Stimulated activated naive CD4-positive, alpha-beta T cell (primary cell): ENCODE data around the gene CCDC88C.
A peak's percentile ranks its signal among the peaks of the same experiment; 100 is the strongest.

Experiments used
- DNase-seq, 6 experiments: peaks; one replicate each; lab custom pipeline; 2025; lab: John Stamatoyannopoulos, UW

CCDC88C gene

GRCh38 chr14:91307652-91308051 lies 110.0 kb downstream of the CCDC88C start:
- no peak for DNase-seq

GRCh38 chr14:91307046-91307445 lies 110.6 kb downstream of the CCDC88C start:
- no peak for DNase-seq

- DNase-seq = no peak
These were observed 111.1 kb downstream of the CCDC88C start for GRCh38 chr14:91306547-91306946.

- DNase-seq = no peak
These were observed 111.8 kb downstream of the CCDC88C start for GRCh38 chr14:91305650-91306431.

GRCh38 chr14:91303924-91304229 lies 113.7 kb downstream of the CCDC88C start:
- no peak for DNase-seq

- peak in 5 of 6 experiments; percentile 8 to 48 (median 25) for DNase-seq
These were observed 114.3 kb downstream of the CCDC88C start for GRCh38 chr14:91303091-91303923.

GRCh38 chr14:91302391-91302790 lies 115.2 kb downstream of the CCDC88C start:
- no peak for DNase-seq

GRCh38 chr14:91300957-91301356 lies 116.7 kb downstream of the CCDC88C start:
- DNase-seq = no peak

- DNase-seq = no peak
These were observed 117.2 kb downstream of the CCDC88C start for GRCh38 chr14:91300283-91300895.

GRCh38 chr14:91299121-91300115 lies 118.2 kb downstream of the CCDC88C start:
- no peak for DNase-seq

GRCh38 chr14:91298576-91298975 lies 119.0 kb downstream of the CCDC88C start:
- DNase-seq = no peak

GRCh38 chr14:91297081-91297711 lies 120.4 kb downstream of the CCDC88C start:
- no peak for DNase-seq

- no peak for DNase-seq
These were observed 121.5 kb downstream of the CCDC88C start for GRCh38 chr14:91295851-91296796.

GRCh38 chr14:91295276-91295845 lies 122.3 kb downstream of the CCDC88C start:
- DNase-seq = no peak

GRCh38 chr14:91294153-91294552 lies 123.5 kb downstream of the CCDC88C start:
- no peak for DNase-seq

GRCh38 chr14:91293281-91293680 lies 124.3 kb downstream of the CCDC88C start:
- peak in 1 of 6 experiments; percentile 3 for DNase-seq

GRCh38 chr14:91292491-91292890 lies 125.1 kb downstream of the CCDC88C start:
- no peak for DNase-seq

- no peak for DNase-seq
These were observed 125.7 kb downstream of the CCDC88C start for GRCh38 chr14:91291786-91292405.

- DNase-seq = no peak
These were observed 126.6 kb downstream of the CCDC88C start for GRCh38 chr14:91290986-91291385.
